Right lobe of liver (tissue), 4 donors: Measurements from ENCODE around the gene OBP2B.

Source experiments
- POLR2A ChIP-seq: fragments of 450-650 bp; IDR thresholded peaks from one replicate; pipeline ENCODE4 v1.6.1; 2017; ENCODE audit warnings: antibody characterized with exemption, mild to moderate bottlenecking
- TF ChIP-seq, protein P1 (sequence below), 4 donors: fragments of 200-600 bp in 3 of 4; fragments of 450-650 bp in 1 of 4; IDR thresholded peaks; one replicate each; pipeline versions ENCODE4 v1.5.1 to v1.8.0; 2016 to 2022; ENCODE audit warnings: antibody characterized with exemption in 4 of 4, mild to moderate bottlenecking in 2 of 4
- donor health status: DM: no; HTN: no; CAD: no.
- donor health status: DM: no; HTN: no; CAD: no.
- donor health status: DM: no; HTN: yes; CAD: no.

DNA sequence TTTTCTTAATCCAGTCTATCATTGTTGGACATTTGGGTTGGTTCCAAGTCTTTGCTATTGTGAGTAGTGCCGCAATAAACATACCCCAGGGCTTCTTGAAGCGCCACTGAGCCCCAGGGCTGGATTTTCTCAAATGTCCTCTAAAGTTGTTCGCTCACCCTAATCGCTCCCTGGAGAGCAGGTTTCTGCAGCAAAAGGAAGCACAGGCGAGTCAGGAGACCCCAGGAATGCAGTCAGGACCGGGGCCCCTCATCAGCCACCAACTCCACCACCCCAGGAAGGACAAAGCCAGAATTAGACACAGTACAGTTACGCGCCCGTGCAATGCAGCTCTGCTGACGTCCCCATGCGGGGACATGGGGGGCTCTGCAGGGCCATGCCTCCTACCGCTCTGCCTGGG lies 15.7 kb upstream of the OBP2B start:
- TF ChIP-seq, protein P1, sequence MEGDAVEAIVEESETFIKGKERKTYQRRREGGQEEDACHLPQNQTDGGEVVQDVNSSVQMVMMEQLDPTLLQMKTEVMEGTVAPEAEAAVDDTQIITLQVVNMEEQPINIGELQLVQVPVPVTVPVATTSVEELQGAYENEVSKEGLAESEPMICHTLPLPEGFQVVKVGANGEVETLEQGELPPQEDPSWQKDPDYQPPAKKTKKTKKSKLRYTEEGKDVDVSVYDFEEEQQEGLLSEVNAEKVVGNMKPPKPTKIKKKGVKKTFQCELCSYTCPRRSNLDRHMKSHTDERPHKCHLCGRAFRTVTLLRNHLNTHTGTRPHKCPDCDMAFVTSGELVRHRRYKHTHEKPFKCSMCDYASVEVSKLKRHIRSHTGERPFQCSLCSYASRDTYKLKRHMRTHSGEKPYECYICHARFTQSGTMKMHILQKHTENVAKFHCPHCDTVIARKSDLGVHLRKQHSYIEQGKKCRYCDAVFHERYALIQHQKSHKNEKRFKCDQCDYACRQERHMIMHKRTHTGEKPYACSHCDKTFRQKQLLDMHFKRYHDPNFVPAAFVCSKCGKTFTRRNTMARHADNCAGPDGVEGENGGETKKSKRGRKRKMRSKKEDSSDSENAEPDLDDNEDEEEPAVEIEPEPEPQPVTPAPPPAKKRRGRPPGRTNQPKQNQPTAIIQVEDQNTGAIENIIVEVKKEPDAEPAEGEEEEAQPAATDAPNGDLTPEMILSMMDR (IDR thresholded peaks at IDR 0.05) = no peak
- no peak for TF ChIP-seq POLR2A
